Measurements from ENCODE around the gene PLEKHJ1. TPM values are rescaled to one million over a fixed set of nuclear protein-coding genes. Genes with fewer than 3 reads are reported as not detected.

The PLEKHJ1 gene
- total and polyA plus RNA-seq, 12 donors, result 18.1 to 89.5 (median 71.7) TPM

GRCh38 chr19:2268480-2268830 lies 32.3 kb upstream of the PLEKHJ1 start:
- no peaks in the 10 kb centered on the region for H3K27me3 ChIP-seq
- H3K27ac ChIP-seq, result no peak overlapping the region
- intact Hi-C loops (cut with DNase I), result no loop called here
- H3K4me1 ChIP-seq (replicated peaks in 1 of 2), result peaks cover 21 to 40% of the 10 kb centered on the region in 2 donors
- no peak for DNase-seq
- TF ChIP-seq CTCF (IDR thresholded peaks at IDR 0.05) (no peak), POLR2A (IDR thresholded peaks at IDR 0.05) (no peak)
- WGBS, 4 donors, result 83 to 91% (median 89%) methylated on average over 4 of the region's 4 CpGs
- peaks cover 0 to 21% of the 10 kb centered on the region in 2 donors for H3K36me3 ChIP-seq (replicated peaks in 1 of 2)
- H3K4me3 ChIP-seq, result peak overlapping the region in 1 of 4 donors; percentile 75
- no peaks in the 10 kb centered on the region for H3K9me3 ChIP-seq (replicated peaks in 1 of 3)

DNA sequence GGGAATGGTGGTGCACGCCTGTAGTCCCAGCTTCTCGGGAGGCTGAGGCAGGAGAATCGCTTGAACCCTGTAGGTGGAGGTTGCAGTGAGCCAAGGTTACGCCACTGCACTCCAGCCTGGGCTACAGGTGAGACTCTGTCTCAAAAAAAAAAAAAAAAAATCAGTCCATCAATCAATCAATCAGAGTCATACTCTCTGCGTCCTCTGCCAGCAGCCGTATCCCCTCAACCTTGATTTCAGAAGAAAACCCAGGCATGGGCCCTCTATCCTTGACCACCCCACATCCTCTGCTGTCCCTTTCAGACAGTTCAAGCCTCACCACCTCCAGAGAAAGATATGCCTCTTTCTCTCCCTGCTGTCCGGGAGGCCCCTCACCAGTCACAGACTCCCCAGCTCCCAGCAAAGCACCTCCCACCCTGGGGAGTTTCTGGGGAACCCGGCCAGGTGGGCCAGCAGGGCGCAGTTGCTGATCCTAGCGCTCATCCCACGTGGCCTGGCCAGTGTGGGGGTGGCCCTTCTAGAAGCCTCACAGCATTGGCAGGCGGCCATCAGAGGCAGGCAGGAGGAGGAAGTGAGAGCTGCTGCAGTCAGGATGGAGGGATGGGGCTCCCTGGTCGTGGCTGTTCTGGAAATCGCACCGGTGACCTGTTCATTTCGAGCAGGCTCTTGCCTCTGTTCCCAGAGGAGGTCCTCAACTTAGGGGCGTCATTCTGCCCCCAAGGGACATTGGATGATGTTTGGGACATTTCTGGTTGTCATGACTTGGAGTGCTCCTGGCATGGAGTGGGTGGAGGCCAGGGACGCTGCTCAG lies 30.3 kb upstream of the PLEKHJ1 start:
- H3K36me3 ChIP-seq (replicated peaks in 1 of 2), result peaks cover 0 to under 1% of the 10 kb centered on the region in 2 donors
- peak overlapping the region in 2 of 5 donors; percentile 34 to 63 for H3K27ac ChIP-seq
- TF ChIP-seq POLR2A (IDR thresholded peaks at IDR 0.05) (no peak), CTCF (IDR thresholded peaks at IDR 0.05) (no peak)
- intact Hi-C loops (cut with DNase I), result no loop called here
- 40 to 53% (median 42%) methylated on average over 14 to 18 of the region's 18 CpGs for WGBS, 4 donors
- DNase-seq, result peak; percentile 81 to 88 (median 86)
- no peaks in the 10 kb centered on the region for H3K27me3 ChIP-seq
- no peaks in the 10 kb centered on the region for H3K9me3 ChIP-seq (replicated peaks in 1 of 3)
- no peak overlapping the region for H3K4me3 ChIP-seq
- peaks cover 4 to 20% of the 10 kb centered on the region in 2 donors for H3K4me1 ChIP-seq (replicated peaks in 1 of 2)

DNA sequence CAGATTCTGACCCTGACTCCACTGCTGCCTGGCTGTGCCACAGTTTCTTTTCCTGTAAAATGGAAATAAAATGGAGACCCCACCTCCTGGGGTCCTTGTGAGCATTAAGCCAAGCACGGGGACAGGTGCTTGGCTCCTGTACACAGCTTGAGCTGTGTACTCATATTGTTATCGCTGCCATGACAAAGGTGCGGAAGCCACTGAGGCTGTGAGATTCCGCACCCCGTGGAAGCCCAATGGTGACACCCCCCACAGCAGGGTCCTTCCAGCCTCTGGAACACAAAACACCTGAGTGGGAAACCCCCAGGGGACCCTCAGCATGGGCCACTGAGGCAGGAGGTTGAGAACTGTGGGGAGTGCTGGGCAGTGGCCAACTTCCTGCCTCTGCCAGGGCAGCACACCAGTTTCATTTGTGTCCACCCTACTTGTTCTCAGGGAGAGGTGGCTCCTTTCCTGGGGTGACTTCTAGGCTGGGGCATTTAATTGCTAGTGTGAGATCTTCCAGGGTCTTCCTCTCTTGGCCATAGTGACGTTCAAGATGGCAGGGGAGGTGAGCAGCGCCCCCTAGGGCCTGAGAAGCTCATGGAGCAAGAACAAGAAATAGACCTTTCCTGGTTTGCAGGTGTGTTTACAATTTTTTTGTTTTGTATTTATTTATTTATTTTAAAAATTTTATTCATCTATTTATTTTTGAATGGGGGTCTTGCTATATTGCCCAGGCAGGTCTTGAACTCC lies 25.5 kb upstream of the PLEKHJ1 start:
- Histone ChIP-seq H3K27ac (no peak overlapping the region), H3K4me3 (no peak overlapping the region), H3K36me3 (replicated peaks in 1 of 2) (no peaks in the 10 kb centered on the region), H3K27me3 (no peaks in the 10 kb centered on the region), H3K4me1 (replicated peaks in 1 of 2) (peaks cover 0 to 4% of the 10 kb centered on the region in 2 donors), H3K9me3 (replicated peaks in 1 of 3) (no peaks in the 10 kb centered on the region)
- peak in 4 of 7 donors; percentile 50 to 67 (median 60) for DNase-seq
- no peak for TF ChIP-seq POLR2A (IDR thresholded peaks at IDR 0.05)
- peak; percentile 29 to 64 (median 50) for TF ChIP-seq CTCF (IDR thresholded peaks at IDR 0.05)
- 0 to 67% (median 58%) methylated on average over 2 to 7 of the region's 7 CpGs for WGBS, 4 donors
- intact Hi-C loops (cut with DNase I), result no loop called here

- no peaks in the 10 kb centered on the region for H3K27me3 ChIP-seq
- no peaks in the 10 kb centered on the region for H3K4me1 ChIP-seq (replicated peaks in 1 of 2)
- no peaks in the 10 kb centered on the region for H3K9me3 ChIP-seq (replicated peaks in 1 of 3)
- DNase-seq, result no peak
- intact Hi-C loops (cut with DNase I), result no loop called here
- TF ChIP-seq POLR2A (IDR thresholded peaks at IDR 0.05), result no peak
- no peak for TF ChIP-seq CTCF (IDR thresholded peaks at IDR 0.05)
- no peak overlapping the region for H3K4me3 ChIP-seq
- H3K27ac ChIP-seq, result no peak overlapping the region
- no peaks in the 10 kb centered on the region for H3K36me3 ChIP-seq (replicated peaks in 1 of 2)
- WGBS, 4 donors, result 79 to 89% (median 84%) methylated on average over 11 of the region's 11 CpGs
Observed at GRCh38 chr19:2260341-2260805, 24.2 kb upstream of the PLEKHJ1 start.

Data from adrenal gland (tissue), 12 donors.